D721Med (cell line): ENCODE data around the gene ACOT7.

Experiments used
- DNase-seq: peaks from one replicate; pipeline ENCODE4 v3.0.0; 2011; ENCODE audit warnings: low spot score; ENCODE audit not compliant: insufficient read length
- FAIRE-seq: peaks from 2 replicates; lab custom pipeline; 2011; peaks lifted over from hg19 to GRCh38; lab: Jason Lieb, UNC
- CTCF ChIP-seq: IDR thresholded peaks from 2 replicates; pipeline ENCODE4 v1.5.1; 2012; ENCODE audit warnings: mild to moderate bottlenecking, control low read depth; ENCODE audit not compliant: insufficient read depth; ENCODE audit errors: missing control alignments

ACOT7 gene

GRCh38 chr1:6273380-6273891 lies 120.1 kb downstream of the ACOT7 start:
- no peak for DNase-seq
- no peak for TF ChIP-seq CTCF
- no peak for FAIRE-seq

GRCh38 chr1:6272868-6273267 lies 120.7 kb downstream of the ACOT7 start:
- FAIRE-seq (no peak), DNase-seq (no peak)
- TF ChIP-seq CTCF: no peak

GRCh38 chr1:6272452-6272851 lies 121.1 kb downstream of the ACOT7 start:
- no peak for TF ChIP-seq CTCF

GRCh38 chr1:6271554-6271953 lies 122.0 kb downstream of the ACOT7 start:
- no peak for TF ChIP-seq CTCF
- FAIRE-seq (no peak), DNase-seq (no peak)

More at GRCh38 chr1:6272452-6272851, 121.1 kb downstream of the ACOT7 start:
- DNase-seq (no peak), FAIRE-seq (no peak)

- DNase-seq: no peak
- no peak for FAIRE-seq
- no peak for TF ChIP-seq CTCF
These were observed 122.6 kb downstream of the ACOT7 start for GRCh38 chr1:6271006-6271405.

- no peak for TF ChIP-seq CTCF
- no peak for FAIRE-seq
- DNase-seq: no peak
These were observed 123.2 kb downstream of the ACOT7 start for GRCh38 chr1:6270401-6270800.

GRCh38 chr1:6269720-6270400 lies 123.7 kb downstream of the ACOT7 start:
- FAIRE-seq: no peak
- DNase-seq: no peak
- TF ChIP-seq CTCF: no peak
